Kidney (tissue), 14 donors: ENCODE measurements around the gene ATG101. TPM values are rescaled to one million over a fixed set of nuclear protein-coding genes. Genes with fewer than 3 reads are reported as not detected.

ENCODE experiments used
- DNase-seq, 5 donors: peaks; one replicate each; pipeline ENCODE4 v3.0.0-alpha.2; 2013 to 2020
- FAIRE-seq: peaks from 2 replicates; lab custom pipeline; 2012; peaks lifted over from hg19 to GRCh38; lab: Jason Lieb, UNC
- H3K27ac ChIP-seq, 2 donors: one replicate each; pipeline ENCODE4 v1.7.0; 2013; ENCODE audit warnings: low read depth in 2 of 2, low read length in 2 of 2, inconsistent platforms in 1 of 2
- H3K27me3 ChIP-seq: one replicate; pipeline ENCODE4 v1.7.1; 2013; ENCODE audit warnings: low read length, inconsistent platforms; ENCODE audit not compliant: control insufficient read depth, insufficient read depth
- H3K36me3 ChIP-seq, 3 donors: one replicate each; pipeline versions ENCODE4 v1.7.0 to v1.7.1; 2013; ENCODE audit warnings: low read length in 3 of 3, control low read depth in 1 of 3, inconsistent platforms in 1 of 3; ENCODE audit not compliant: insufficient read depth in 3 of 3, control insufficient read depth in 2 of 3
- H3K4me1 ChIP-seq, 3 donors: one replicate each; pipeline versions ENCODE4 v1.7.0 to v1.7.1; 2013; ENCODE audit warnings: low read length in 3 of 3, inconsistent platforms in 1 of 3, low read depth in 1 of 3; ENCODE audit not compliant: control insufficient read depth in 2 of 3, insufficient read depth in 2 of 3
- H3K4me3 ChIP-seq, 3 donors: one replicate each; pipeline versions ENCODE4 v1.7.0 to v1.8.1; 2013; ENCODE audit warnings: low read length in 3 of 3, control low read depth in 1 of 3, inconsistent platforms in 1 of 3
- H3K9ac ChIP-seq, 3 donors: one replicate each; pipeline versions ENCODE4 v1.7.0 to v1.7.1; 2013; ENCODE audit warnings: low read length in 3 of 3, control low read depth in 1 of 3, inconsistent platforms in 1 of 3
- H3K9me3 ChIP-seq, 3 donors: one replicate each; pipeline versions ENCODE4 v1.7.0 to v1.7.1; 2013; ENCODE audit warnings: low read length in 3 of 3, control low read depth in 1 of 3, inconsistent platforms in 1 of 3; ENCODE audit not compliant: control insufficient read depth in 2 of 3, insufficient read depth in 1 of 3
- CTCF ChIP-seq: IDR thresholded peaks from 3 replicates; pipeline ENCODE4 v1.5.1; 2012; ENCODE audit warnings: mild to moderate bottlenecking, moderate library complexity, borderline replicate concordance; ENCODE audit not compliant: insufficient read depth; ENCODE audit errors: extremely low read depth
- intact Hi-C: fragments of 100-400 bp; cut with DNase I; formaldehyde crosslinking; loops from one replicate; pipeline ENCODE4 v1.11.1; 2022
- polyA plus RNA-seq: library from polyadenylated mRNA; stranded (reverse); fragments of 350-450 nt; fragmentation: Illumina TruSeq; extraction: RNeasy Lipid Tissue Mini Kit (QIAGEN cat#74804); gene quantifications from one replicate; pipeline ENCODE4 v1.2.3, GENCODE V29; 2014; ENCODE audit warnings: low read depth, low replicate concordance; ENCODE audit not compliant: insufficient read depth
- total RNA-seq: library from RNA; stranded (reverse); fragmentation: NEBNext Ultra II Directional; extraction: Animal tissue kit (Norgen Biotek cat#: 25700); gene quantifications from one replicate; pipeline ENCODE4 v1.2.1, GENCODE V29; 2021
- donor health status: control.
- donor health status: control.
- donor health status: control.
- donor health status: control.
- donor health status: control.
- donor health status: DM: yes; HTN: yes; CAD: no.
- donor health status: Normal renal cell carcinoma (clear cell type).

The ATG101 gene
- total and polyA plus RNA-seq, 2 donors from 2014 or later: 32.1 to 53.0 TPM

- Histone ChIP-seq H3K36me3 (peaks cover 0 to 16% (median 16%) of the 10 kb centered on the region in 3 donors), H3K4me1 (peaks cover 0 to 20% (median 7%) of the 10 kb centered on the region in 3 donors), H3K9me3 (no peaks in the 10 kb centered on the region), H3K4me3 (no peak overlapping the region), H3K27me3 (no peaks in the 10 kb centered on the region), H3K27ac (peak overlapping the region in 1 of 2 donors; percentile 32), H3K9ac (peak overlapping the region in 1 of 3 donors; percentile 40)
- FAIRE-seq: no peak
- no peak for TF ChIP-seq CTCF
- DNase-seq: peak in 3 of 5 donors; percentile 36 to 56 (median 52)
- intact Hi-C loops: no loop called here
These were observed 10.8 kb downstream of the ATG101 start for GRCh38 chr12:52080403-52081251.

- intact Hi-C loops: no loop called here
- no peak for TF ChIP-seq CTCF
- DNase-seq: peak in 3 of 5 donors; percentile 26 to 66 (median 40)
- peaks cover 0 to 20% (median 7%) of the 10 kb centered on the region in 3 donors for H3K4me1 ChIP-seq
- FAIRE-seq: no peak
- peak overlapping the region in 2 of 3 donors; percentile 40 to 47 for H3K9ac ChIP-seq
- peaks cover 0 to 15% (median 14%) of the 10 kb centered on the region in 3 donors for H3K36me3 ChIP-seq
- no peak overlapping the region for H3K4me3 ChIP-seq
- no peaks in the 10 kb centered on the region for H3K27me3 ChIP-seq
- peak overlapping the region; percentile 41 to 56 for H3K27ac ChIP-seq
- no peaks in the 10 kb centered on the region for H3K9me3 ChIP-seq
These were observed 11.5 kb downstream of the ATG101 start for GRCh38 chr12:52081263-52081733.

GRCh38 chr12:52082026-52082668 lies 12.4 kb downstream of the ATG101 start:
- no peak for TF ChIP-seq CTCF
- Histone ChIP-seq H3K36me3 (peaks cover 0 to 9% (median 5%) of the 10 kb centered on the region in 3 donors), H3K27me3 (no peaks in the 10 kb centered on the region), H3K27ac (peak overlapping the region; percentile 41 to 56), H3K4me1 (peaks cover 0 to 20% (median 7%) of the 10 kb centered on the region in 3 donors), H3K4me3 (no peak overlapping the region), H3K9me3 (no peaks in the 10 kb centered on the region), H3K9ac (no peak overlapping the region)
- FAIRE-seq (no peak), DNase-seq (peak; percentile 48 to 83 (median 65))
- intact Hi-C loops: no loop called here
